Peyer's patch (tissue), 4 donors: Measurements from ENCODE around the gene FMO5. TPM values are rescaled to one million over a fixed set of nuclear protein-coding genes. Genes with fewer than 3 reads are reported as not detected.
"Not testable (repeated sequence)": the region's sequence is repeated elsewhere in the genome, so short reads cannot be mapped to it uniquely, and the experiment has no call there.

Experiments
- DNase-seq, 3 donors: peaks; one replicate each; pipeline ENCODE4 v3.0.0-alpha.2; 2017 to 2019
- H3K27ac ChIP-seq, 4 donors: fragments of 200-600 bp; sonication (generic); one replicate each; pipeline ENCODE4 v1.5.1; 2016 to 2019
- H3K27me3 ChIP-seq, 2 donors: fragments of 200-600 bp; sonication (generic); one replicate each; pipeline ENCODE4 v1.5.1; 2019
- H3K36me3 ChIP-seq, 3 donors: fragments of 200-600 bp; sonication (generic); one replicate each; pipeline ENCODE4 v1.5.1; 2016 to 2019
- H3K4me1 ChIP-seq, 4 donors: fragments of 200-600 bp; sonication (generic); one replicate each; pipeline ENCODE4 v1.5.1; 2016 to 2019
- H3K4me3 ChIP-seq, 4 donors: fragments of 200-600 bp; sonication (generic); 1 replicate in 3 of 4; 2 replicates in 1 of 4; pipeline ENCODE4 v1.5.1; 2016 to 2019; ENCODE audit warnings: mild to moderate bottlenecking in 1 of 4
- H3K9me3 ChIP-seq, 4 donors: fragments of 200-600 bp; sonication (generic); one replicate each; pipeline ENCODE4 v1.5.1; 2016 to 2019; ENCODE audit warnings: mild to moderate bottlenecking in 1 of 4
- CTCF ChIP-seq, 6 experiments: fragments of 450-650 bp in 4 of 6; fragments of 200-600 bp in 2 of 6; sonication (generic) in 1 of 6; IDR thresholded peaks; one replicate each; pipeline ENCODE4 v1.5.1; 2017 to 2019; ENCODE audit warnings: antibody characterized with exemption in 6 of 6, mild to moderate bottlenecking in 3 of 6, moderate library complexity in 1 of 6
- POLR2A ChIP-seq, 2 donors: fragments of 450-650 bp; IDR thresholded peaks; one replicate each; pipeline ENCODE4 v1.5.1; 2017; ENCODE audit warnings: antibody characterized with exemption in 2 of 2, mild to moderate bottlenecking in 2 of 2, moderate library complexity in 2 of 2
- total RNA-seq, 4 donors: library from RNA; depleted of rRNA; stranded (reverse); fragments of >200 nt; gene quantifications; one replicate each; pipeline ENCODE4 v1.1.0, GENCODE V29; 2016

FMO5 gene
- total RNA-seq, 4 donors from 2014 or later: 31.4 to 156 (median 127) TPM

DNA sequence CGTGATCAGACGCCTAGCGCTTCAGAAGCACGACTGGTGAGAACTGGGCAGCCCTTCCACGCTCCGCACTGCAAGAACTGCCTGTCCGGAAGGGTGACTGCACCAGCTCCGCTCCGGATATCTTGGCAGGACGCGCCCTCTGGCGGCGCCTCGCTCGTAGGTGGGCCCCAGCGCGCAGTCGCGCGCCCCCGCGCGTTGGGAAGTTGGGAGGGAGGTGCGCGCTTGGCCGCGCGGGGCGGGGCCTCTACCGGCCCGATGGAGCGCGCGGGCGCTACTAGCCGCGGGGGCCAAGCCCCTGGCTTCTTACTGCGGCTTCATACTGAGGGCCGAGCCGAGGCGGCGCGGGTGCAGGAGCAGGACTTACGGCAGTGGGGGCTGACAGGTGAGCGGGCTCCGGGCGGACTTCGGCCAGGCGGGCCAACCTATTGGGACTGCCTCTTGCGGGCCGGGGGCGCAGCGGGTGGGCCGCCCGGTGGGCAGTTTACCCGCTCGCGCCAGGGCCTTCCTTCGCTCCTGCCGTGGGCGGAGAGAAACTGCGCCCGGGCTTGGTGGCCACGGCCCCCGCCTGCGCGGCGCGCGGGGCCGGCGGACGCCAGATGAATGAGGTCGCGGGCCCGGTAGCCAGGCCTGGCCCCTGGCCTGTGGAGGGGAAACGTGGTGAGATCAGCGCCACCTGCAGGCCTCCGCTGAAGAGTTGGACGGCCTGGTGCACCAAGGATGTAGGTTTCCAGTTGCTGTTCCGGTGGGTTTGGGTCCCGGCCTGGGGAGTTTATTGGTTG is 17.5 kb upstream of the FMO5 start, which contains the start of gene CHD1L:
TSS of gene CHD1L (plus strand) at position 236 of the 779 bp plus-strand sequence. CDS start at position 256, 20 bp downstream.
- H3K4me1 ChIP-seq: peaks cover 0 to 41% (median 0%) of the 10 kb centered on the region in 4 donors
- peak within 1 kb of the TSS; percentile 79 to 91 (median 84) for H3K4me3 ChIP-seq
- H3K36me3 ChIP-seq: no peaks in the 10 kb centered on the region
- no peaks in the 10 kb centered on the region for H3K27me3 ChIP-seq
- H3K9me3 ChIP-seq: no peaks in the 10 kb centered on the region
- peak within 1 kb of the TSS; percentile 85 to 97 (median 86) for H3K27ac ChIP-seq
- TF ChIP-seq POLR2A (IDR thresholded peaks at IDR 0.05) (peak; percentile 25 to 56), CTCF (IDR thresholded peaks at IDR 0.05) (peak; percentile 83 to 99 (median 97))
- peak; percentile 95 to 98 (median 98) for DNase-seq

DNA sequence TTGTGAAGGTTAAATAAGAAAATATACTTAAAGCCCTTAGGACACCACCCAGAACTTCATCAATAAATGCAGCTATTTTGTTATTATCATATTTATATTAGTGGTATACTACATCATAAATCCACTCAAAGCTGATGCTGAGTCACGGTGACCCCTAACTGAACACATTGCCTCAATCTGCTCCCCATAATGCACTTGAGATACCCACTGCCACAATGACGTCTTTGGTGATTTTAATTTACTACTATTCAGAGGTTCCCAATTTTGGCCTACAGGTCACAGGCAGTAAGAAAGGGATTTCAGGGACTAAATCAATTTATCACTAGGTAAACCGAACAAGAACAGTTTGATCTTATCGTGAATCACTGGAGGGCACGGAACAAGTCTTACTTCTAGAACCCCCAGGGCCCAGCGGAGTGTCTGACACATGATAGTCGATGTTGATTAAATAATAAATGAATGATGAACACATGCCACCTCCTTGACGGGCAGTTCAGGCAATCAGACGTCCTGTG is 16.9 kb upstream of the FMO5 start:
- Histone ChIP-seq H3K27me3 (no peaks in the 10 kb centered on the region), H3K4me3 (peak overlapping the region; percentile 79 to 91 (median 84)), H3K4me1 (peaks cover 0 to 43% (median 0%) of the 10 kb centered on the region in 4 donors), H3K36me3 (no peaks in the 10 kb centered on the region), H3K9me3 (no peaks in the 10 kb centered on the region), H3K27ac (peak overlapping the region; percentile 85 to 97 (median 86))
- TF ChIP-seq CTCF (IDR thresholded peaks at IDR 0.05): no peak
- no peak for TF ChIP-seq POLR2A (IDR thresholded peaks at IDR 0.05)
- DNase-seq: no peak

DNA sequence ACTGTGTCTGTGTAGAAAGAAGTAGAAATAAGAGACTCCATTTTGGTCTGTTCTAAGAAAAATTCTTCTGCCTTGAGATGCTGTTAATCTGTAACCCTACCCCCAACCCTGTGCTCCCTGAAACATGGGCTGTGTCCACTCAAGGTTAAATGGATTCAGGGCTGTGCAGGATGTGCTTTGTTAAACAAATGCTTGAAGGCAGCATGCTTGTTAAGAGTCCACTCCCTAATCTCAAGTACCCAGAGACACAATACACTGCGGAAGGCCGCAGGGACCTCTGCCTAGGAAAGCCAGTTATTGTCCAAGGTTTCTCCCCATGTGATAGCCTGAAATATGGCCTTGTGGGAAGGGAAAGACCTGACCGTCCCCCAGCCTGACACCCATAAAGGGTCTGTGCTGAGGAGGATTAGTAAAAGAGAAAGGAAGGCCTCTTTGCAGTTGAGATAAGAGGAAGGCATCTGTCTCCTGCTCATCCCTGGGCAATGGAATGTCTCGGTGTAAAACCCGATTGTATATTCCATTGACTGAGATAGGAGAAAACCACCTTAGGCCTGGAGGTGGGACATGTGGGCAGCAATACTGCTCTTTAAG is 15.1 kb upstream of the FMO5 start:
- not testable (repeated sequence) for H3K27me3 ChIP-seq, H3K36me3 ChIP-seq, H3K9me3 ChIP-seq, H3K27ac ChIP-seq, H3K4me3 ChIP-seq, DNase-seq
- H3K4me1 ChIP-seq: peaks cover 0 to 56% (median 3%) of the 10 kb centered on the region in 4 donors

- H3K4me3 ChIP-seq: no peak overlapping the region
- no peaks in the 10 kb centered on the region for H3K27me3 ChIP-seq
- no peak for DNase-seq
- peaks cover 0 to 51% (median 3%) of the 10 kb centered on the region in 4 donors for H3K4me1 ChIP-seq
- H3K9me3 ChIP-seq: no peaks in the 10 kb centered on the region
- TF ChIP-seq POLR2A (IDR thresholded peaks at IDR 0.05): no peak
- TF ChIP-seq CTCF (IDR thresholded peaks at IDR 0.05): no peak
- no peaks in the 10 kb centered on the region for H3K36me3 ChIP-seq
- H3K27ac ChIP-seq: peak overlapping the region in 3 of 4 donors; percentile 31 to 94 (median 89)
These were observed 14.0 kb upstream of the FMO5 start for GRCh38 chr1:147238925-147239820.

DNA sequence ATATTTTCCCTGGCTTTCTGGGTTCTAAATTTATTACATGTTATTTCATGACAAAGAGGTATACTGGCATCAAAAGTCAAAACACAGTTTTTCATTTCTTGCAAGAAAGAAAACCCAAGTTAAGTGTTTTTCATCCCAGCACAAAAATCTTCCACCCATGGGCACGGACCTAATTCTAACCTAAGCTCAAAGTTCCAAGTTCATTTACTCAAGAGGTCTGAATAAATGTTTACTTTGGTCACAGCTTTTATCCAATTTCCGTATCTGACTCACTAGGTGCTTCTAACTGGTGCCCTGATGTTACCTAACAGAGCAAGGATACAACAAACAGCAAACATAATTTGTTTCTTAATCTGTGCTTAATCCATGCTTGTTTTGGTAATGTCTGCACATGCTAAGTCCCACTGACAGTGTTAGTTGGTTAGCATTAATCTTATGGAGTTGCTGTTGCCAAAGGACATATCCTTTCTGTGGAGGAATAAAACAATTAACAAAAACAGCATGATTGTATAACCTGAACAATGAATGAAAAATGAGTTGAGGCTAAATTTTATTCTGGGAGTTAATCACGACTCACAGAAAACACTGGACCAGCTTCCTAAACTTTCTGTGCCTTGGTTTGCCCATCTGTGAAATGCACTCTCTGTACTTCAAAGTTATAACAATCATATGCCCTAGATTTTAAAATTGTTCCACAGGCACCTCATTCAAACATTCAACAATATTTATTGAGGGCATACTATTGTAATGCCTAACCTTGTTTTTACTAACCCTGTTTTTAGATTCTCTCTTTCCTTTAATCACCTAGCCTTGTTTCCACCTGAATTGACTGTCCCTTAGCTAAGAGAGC is 13.1 kb upstream of the FMO5 start:
- DNase-seq: no peak
- TF ChIP-seq CTCF (IDR thresholded peaks at IDR 0.05): no peak
- no peak for TF ChIP-seq POLR2A (IDR thresholded peaks at IDR 0.05)
- Histone ChIP-seq H3K36me3 (no peaks in the 10 kb centered on the region), H3K4me1 (peaks cover 0 to 45% (median 3%) of the 10 kb centered on the region in 4 donors), H3K4me3 (peak overlapping the region in 1 of 4 donors; percentile 16), H3K27me3 (no peaks in the 10 kb centered on the region), H3K9me3 (no peaks in the 10 kb centered on the region), H3K27ac (peak overlapping the region in 3 of 4 donors; percentile 31 to 94 (median 89))
